OCI-LY1 (cell line): ENCODE measurements around the gene KCNG4.

ENCODE experiments used
- H2AFZ ChIP-seq: fragments of 200-600 bp; sonication (generic), shearing (Covaris generic); 2 replicates; pipeline ENCODE4 v1.6.0; 2014; ENCODE audit warnings: antibody characterized with exemption, mild to moderate bottlenecking, low read length
- H3F3A ChIP-seq: fragments of 200-600 bp; sonication (generic), shearing (Covaris generic); 2 replicates; pipeline ENCODE4 v1.6.0; 2014; ENCODE audit warnings: mild to moderate bottlenecking, antibody characterized with exemption, low read length, moderate library complexity; ENCODE audit not compliant: insufficient read depth
- H3K27ac ChIP-seq: fragments of 200-600 bp; sonication (generic); 2 replicates; pipeline ENCODE4 v1.5.1; 2014; ENCODE audit warnings: low read length, mixed run types, mild to moderate bottlenecking, low read depth; ENCODE audit not compliant: poor library complexity, severe bottlenecking
- H3K27me3 ChIP-seq: fragments of 200-600 bp; sonication (generic); 2 replicates; pipeline ENCODE4 v1.6.0; 2014; ENCODE audit warnings: antibody characterized with exemption, mild to moderate bottlenecking, low read length, moderate library complexity; ENCODE audit not compliant: insufficient read depth
- H3K36me3 ChIP-seq: fragments of 200-600 bp; sonication (generic); 2 replicates; pipeline ENCODE4 v1.6.1; 2014; ENCODE audit warnings: mild to moderate bottlenecking, antibody characterized with exemption, low read length, moderate library complexity, mixed read lengths; ENCODE audit not compliant: insufficient read depth
- H3K4me1 ChIP-seq: fragments of 200-600 bp; sonication (generic); 2 replicates; pipeline ENCODE4 v1.5.1; 2014; ENCODE audit warnings: mild to moderate bottlenecking, low read length, moderate library complexity; ENCODE audit not compliant: insufficient read depth, severe bottlenecking
- H3K4me2 ChIP-seq: fragments of 200-600 bp; sonication (generic), shearing (Covaris generic); 2 replicates; pipeline ENCODE4 v1.6.1; 2014; ENCODE audit warnings: low read length
- H3K4me3 ChIP-seq: fragments of 200-600 bp; sonication (generic); 2 replicates; pipeline ENCODE4 v1.5.1; 2014; ENCODE audit warnings: low read length, low read depth, mild to moderate bottlenecking, mixed read lengths; ENCODE audit not compliant: poor library complexity, severe bottlenecking
- H3K79me2 ChIP-seq: fragments of 200-600 bp; shearing (Covaris generic); 2 replicates; pipeline ENCODE4 v1.6.1; 2016; ENCODE audit warnings: mixed run types, low read length, mixed read lengths; ENCODE audit not compliant: insufficient read depth
- H3K9ac ChIP-seq: fragments of 200-600 bp; sonication (generic), shearing (Covaris generic); 2 replicates; pipeline ENCODE4 v1.6.1; 2014; ENCODE audit warnings: mild to moderate bottlenecking, low read length, mixed read lengths
- H3K9me2 ChIP-seq: fragments of 200-600 bp; sonication (generic), shearing (Covaris generic); 2 replicates; pipeline ENCODE4 v1.6.1; 2014; ENCODE audit warnings: low read depth, mild to moderate bottlenecking, low read length, mixed read lengths
- H3K9me3 ChIP-seq: fragments of 200-600 bp; shearing (Covaris generic); 2 replicates; pipeline ENCODE4 v1.6.1; 2014; ENCODE audit warnings: low read length, mixed read lengths
- H4K20me1 ChIP-seq: fragments of 200-600 bp; sonication (generic), shearing (Covaris generic); 2 replicates; pipeline ENCODE4 v1.6.0; 2016; ENCODE audit warnings: mild to moderate bottlenecking, low read length; ENCODE audit not compliant: insufficient read depth
- CTCF ChIP-seq: fragments of 200-600 bp; sonication (generic), shearing (Covaris generic); IDR thresholded peaks from 2 replicates; pipeline ENCODE4 v1.5.1; 2017; ENCODE audit warnings: mild to moderate bottlenecking, antibody characterized with exemption, low read length, moderate library complexity, mixed read lengths
- EZH2 ChIP-seq: fragments of 200-600 bp; sonication (generic), shearing (Covaris generic); IDR thresholded peaks from 2 replicates; pipeline ENCODE4 v1.8.0; 2017; ENCODE audit warnings: borderline replicate concordance, mixed run types, mild to moderate bottlenecking, antibody characterized with exemption, low read length, moderate library complexity, mixed read lengths

Gene KCNG4

GRCh38 chr16:84278333-84278732, 38.5 kb upstream of the KCNG4 start:
- Histone ChIP-seq H3K9me2 (no peaks in the 10 kb centered on the region), H3K4me2 (no peak overlapping the region), H3K9ac (no peak overlapping the region), H3K4me3 (no peak overlapping the region), H3K79me2 (no peaks in the 10 kb centered on the region), H2AFZ (no peak overlapping the region), H3K27me3 (peaks cover under 1% of the 10 kb centered on the region; the same call in 1 of the 2 replicates), H3K27ac (no peak overlapping the region), H3K4me1 (no peaks in the 10 kb centered on the region), H3K9me3 (no peaks in the 10 kb centered on the region), H4K20me1 (no peaks in the 10 kb centered on the region), H3F3A (no peaks in the 10 kb centered on the region), H3K36me3 (no peaks in the 10 kb centered on the region)
- TF ChIP-seq CTCF (no peak), EZH2 (no peak)

GRCh38 chr16:84277244-84277823, 37.5 kb upstream of the KCNG4 start:
- no peak overlapping the region for H3K4me3 ChIP-seq
- H3K79me2 ChIP-seq = no peaks in the 10 kb centered on the region
- no peak overlapping the region for H3K4me2 ChIP-seq
- H3K4me1 ChIP-seq = no peaks in the 10 kb centered on the region
- H3K27me3 ChIP-seq = no peaks in the 10 kb centered on the region
- H2AFZ ChIP-seq = no peak overlapping the region
- H3K9ac ChIP-seq = no peak overlapping the region
- TF ChIP-seq EZH2 = no peak
- peak; percentile 88 for TF ChIP-seq CTCF
- no peaks in the 10 kb centered on the region for H3K9me3 ChIP-seq
- no peaks in the 10 kb centered on the region for H3K9me2 ChIP-seq
- H3F3A ChIP-seq = no peaks in the 10 kb centered on the region
- H4K20me1 ChIP-seq = no peaks in the 10 kb centered on the region
- H3K27ac ChIP-seq = no peak overlapping the region
- H3K36me3 ChIP-seq = no peaks in the 10 kb centered on the region

- Histone ChIP-seq H3K4me2 (no peak overlapping the region), H3K36me3 (no peaks in the 10 kb centered on the region), H3K27me3 (no peaks in the 10 kb centered on the region), H3K9me2 (no peaks in the 10 kb centered on the region), H2AFZ (no peak overlapping the region), H4K20me1 (no peaks in the 10 kb centered on the region), H3F3A (no peaks in the 10 kb centered on the region), H3K27ac (no peak overlapping the region), H3K9ac (no peak overlapping the region), H3K9me3 (no peaks in the 10 kb centered on the region), H3K79me2 (no peaks in the 10 kb centered on the region), H3K4me3 (no peak overlapping the region), H3K4me1 (no peaks in the 10 kb centered on the region)
- TF ChIP-seq CTCF (no peak), EZH2 (no peak)
Measured at GRCh38 chr16:84275585-84276151, 35.9 kb upstream of the KCNG4 start.
